ENCODE measurements around the gene KRTAP3-1.

Gene KRTAP3-1

GRCh38 chr17:40978575-40979151, 30.3 kb downstream of the KRTAP3-1 start:
- H3K4me1 ChIP-seq (ENCODE audit: control insufficient read depth, insufficient read depth, low read length), result peaks cover 9% of the 10 kb centered on the region; the same call in 1 of the 2 replicates
- no peaks in the 10 kb centered on the region for H3K9me3 ChIP-seq (ENCODE audit: control insufficient read depth, insufficient read depth, low read depth, low read length)
- H3K36me3 ChIP-seq (ENCODE audit: control insufficient read depth, insufficient read depth, low read length), result no peaks in the 10 kb centered on the region
- H3K27me3 ChIP-seq (ENCODE audit: control insufficient read depth, insufficient read depth, low read length), result no peaks in the 10 kb centered on the region
- no peak overlapping the region for H3K27ac ChIP-seq (ENCODE audit: low read depth, low read length)
- H3K4me3 ChIP-seq (ENCODE audit: low read depth, low read length), result no peak overlapping the region
- no peak overlapping the region for H3K9ac ChIP-seq (ENCODE audit: low read length)

DNA sequence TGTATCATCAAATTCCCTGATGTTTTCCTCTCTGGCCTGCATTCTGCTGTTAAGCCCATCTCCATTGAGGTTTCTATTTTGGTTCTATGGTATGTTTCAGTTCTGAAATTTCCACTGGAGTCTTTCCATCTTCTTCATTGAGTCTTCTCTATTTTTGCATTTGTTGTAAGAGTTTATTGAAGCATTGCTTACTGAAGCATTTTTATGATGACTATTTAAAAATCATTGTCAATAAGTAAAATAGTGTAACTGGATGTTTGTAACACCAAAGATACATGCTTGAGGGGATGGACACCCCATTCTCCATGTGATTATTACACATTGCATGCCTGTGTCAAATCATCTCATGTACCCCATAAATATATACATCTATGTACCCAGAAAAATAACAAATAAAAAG, 33.4 kb downstream of the KRTAP3-1 start:
- Histone ChIP-seq H3K4me3 (ENCODE audit: low read depth, low read length) (no peak overlapping the region), H3K27ac (ENCODE audit: low read depth, low read length) (no peak overlapping the region), H3K4me1 (ENCODE audit: control insufficient read depth, insufficient read depth, low read length) (peaks cover 4% of the 10 kb centered on the region; the same call in 1 of the 2 replicates), H3K27me3 (ENCODE audit: control insufficient read depth, insufficient read depth, low read length) (no peaks in the 10 kb centered on the region), H3K36me3 (ENCODE audit: control insufficient read depth, insufficient read depth, low read length) (no peaks in the 10 kb centered on the region), H3K9ac (ENCODE audit: low read length) (no peak overlapping the region), H3K9me3 (ENCODE audit: control insufficient read depth, insufficient read depth, low read depth, low read length) (peaks cover 3% of the 10 kb centered on the region; the same call in 1 of the 2 replicates)

DNA sequence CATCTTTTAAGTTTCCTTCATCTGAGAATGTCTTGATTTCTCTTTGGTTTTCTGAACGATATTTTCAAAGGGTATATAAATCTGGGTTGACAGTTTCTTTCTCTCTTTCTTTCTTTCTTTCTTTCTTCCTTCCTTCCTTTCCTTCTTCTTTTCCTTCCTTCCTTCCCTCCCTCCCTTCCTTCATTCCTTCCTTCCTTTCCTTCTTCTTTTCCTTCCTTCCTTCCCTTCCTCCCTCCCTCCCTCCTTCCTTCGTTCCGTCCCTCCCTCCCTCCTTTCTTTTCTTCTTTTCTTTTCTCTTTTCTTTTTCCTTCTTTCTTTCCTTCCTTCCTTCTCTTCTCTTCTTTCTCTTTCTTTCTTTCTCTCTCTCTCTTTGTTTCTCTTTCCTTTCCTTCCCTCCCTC, 34.6 kb downstream of the KRTAP3-1 start:
- H3K4me1 ChIP-seq (ENCODE audit: control insufficient read depth, insufficient read depth, low read length), result no peaks in the 10 kb centered on the region
- no peaks in the 10 kb centered on the region for H3K27me3 ChIP-seq (ENCODE audit: control insufficient read depth, insufficient read depth, low read length)
- no peak overlapping the region for H3K4me3 ChIP-seq (ENCODE audit: low read depth, low read length)
- H3K9me3 ChIP-seq (ENCODE audit: control insufficient read depth, insufficient read depth, low read depth, low read length), result peaks cover 3% of the 10 kb centered on the region; the same call in 1 of the 2 replicates
- no peaks in the 10 kb centered on the region for H3K36me3 ChIP-seq (ENCODE audit: control insufficient read depth, insufficient read depth, low read length)
- H3K9ac ChIP-seq (ENCODE audit: low read length), result no peak overlapping the region
- no peak overlapping the region for H3K27ac ChIP-seq (ENCODE audit: low read depth, low read length)

DNA sequence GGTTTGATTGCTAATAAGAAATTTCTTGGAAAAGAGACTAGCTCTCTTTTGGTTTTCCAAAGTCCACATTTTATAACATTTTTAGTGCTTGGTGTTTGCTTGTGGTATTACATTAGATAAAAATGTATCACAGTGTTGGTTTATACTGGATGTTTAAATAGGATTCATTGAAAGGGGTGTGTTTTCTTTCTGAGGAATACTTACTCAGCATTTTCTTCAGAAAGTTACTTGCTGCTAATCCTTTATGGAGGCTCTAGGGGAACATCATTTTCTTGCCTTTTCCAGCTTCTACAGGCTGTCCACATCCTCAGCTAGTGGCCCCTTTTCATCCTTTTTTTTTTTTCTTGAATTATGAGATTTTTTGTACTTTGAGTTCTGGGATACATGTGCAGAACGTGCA, 41.3 kb downstream of the KRTAP3-1 start:
- Histone ChIP-seq H3K4me3 (ENCODE audit: low read depth, low read length) (no peak overlapping the region), H3K9ac (ENCODE audit: low read length) (no peak overlapping the region), H3K36me3 (ENCODE audit: control insufficient read depth, insufficient read depth, low read length) (no peaks in the 10 kb centered on the region), H3K27ac (ENCODE audit: low read depth, low read length) (no peak overlapping the region), H3K9me3 (ENCODE audit: control insufficient read depth, insufficient read depth, low read depth, low read length) (peaks cover 3% of the 10 kb centered on the region; the same call in 1 of the 2 replicates), H3K4me1 (ENCODE audit: control insufficient read depth, insufficient read depth, low read length) (no peaks in the 10 kb centered on the region), H3K27me3 (ENCODE audit: control insufficient read depth, insufficient read depth, low read length) (no peaks in the 10 kb centered on the region; the same call in 1 of the 2 replicates)

DNA sequence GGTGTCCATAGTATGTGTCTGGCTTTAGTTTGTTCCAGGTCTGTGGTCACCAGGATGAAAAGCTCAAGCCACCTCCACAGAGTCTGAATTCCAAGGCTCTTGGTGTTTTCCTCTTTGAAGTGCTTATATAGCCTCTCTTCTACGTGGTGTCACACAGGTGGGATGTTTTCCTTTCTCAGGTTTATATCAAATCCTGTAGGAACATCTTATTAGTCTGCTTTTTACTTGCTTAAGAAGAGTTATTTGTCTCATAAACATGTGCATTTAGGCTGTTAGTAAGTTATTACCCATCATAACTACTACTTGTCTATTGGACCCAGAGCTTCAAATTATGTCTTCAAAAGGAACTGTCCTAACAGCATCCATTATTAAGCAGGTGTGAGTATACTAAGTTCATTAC, 42.1 kb downstream of the KRTAP3-1 start, which contains the start of gene KRT39:
Gene KRT39 (minus strand): TSS at position 101 of the 400 bp plus-strand sequence. CDS start 92 bp downstream, at position 9.
- no peak within 1 kb of the TSS for H3K9ac ChIP-seq (ENCODE audit: low read length)
- H3K4me3 ChIP-seq (ENCODE audit: low read depth, low read length), result no peak within 1 kb of the TSS
- no peaks in the 10 kb centered on the region for H3K4me1 ChIP-seq (ENCODE audit: control insufficient read depth, insufficient read depth, low read length)
- peaks cover 3% of the 10 kb centered on the region; the same call in 1 of the 2 replicates for H3K9me3 ChIP-seq (ENCODE audit: control insufficient read depth, insufficient read depth, low read depth, low read length)
- no peaks in the 10 kb centered on the region; the same call in 1 of the 2 replicates for H3K27me3 ChIP-seq (ENCODE audit: control insufficient read depth, insufficient read depth, low read length)
- no peaks in the 10 kb centered on the region for H3K36me3 ChIP-seq (ENCODE audit: control insufficient read depth, insufficient read depth, low read length)
- H3K27ac ChIP-seq (ENCODE audit: low read depth, low read length), result no peak within 1 kb of the TSS

DNA sequence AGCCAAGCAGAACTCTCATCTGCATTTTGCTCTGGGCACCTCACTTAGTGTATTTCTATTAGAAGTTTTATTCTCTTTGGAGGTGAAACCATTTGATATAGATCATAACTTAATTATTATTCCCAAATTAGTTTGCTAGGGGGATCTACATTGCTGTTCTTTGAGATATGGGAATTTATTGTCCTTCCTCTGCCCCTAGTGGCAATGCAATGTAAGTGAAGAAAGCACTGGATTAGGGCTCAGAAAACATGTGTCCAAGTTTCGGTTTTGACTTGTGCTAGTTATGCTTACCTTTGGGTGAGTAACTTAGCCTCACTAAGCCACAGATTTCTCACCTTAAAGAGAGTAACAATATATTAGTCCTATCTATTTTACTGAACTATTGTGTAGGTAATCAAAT, 45.1 kb downstream of the KRTAP3-1 start:
- H3K4me1 ChIP-seq (ENCODE audit: control insufficient read depth, insufficient read depth, low read length), result no peaks in the 10 kb centered on the region
- H3K4me3 ChIP-seq (ENCODE audit: low read depth, low read length), result no peak overlapping the region
- no peaks in the 10 kb centered on the region for H3K9me3 ChIP-seq (ENCODE audit: control insufficient read depth, insufficient read depth, low read depth, low read length)
- H3K36me3 ChIP-seq (ENCODE audit: control insufficient read depth, insufficient read depth, low read length), result no peaks in the 10 kb centered on the region
- H3K9ac ChIP-seq (ENCODE audit: low read length), result no peak overlapping the region
- no peaks in the 10 kb centered on the region; the same call in 1 of the 2 replicates for H3K27me3 ChIP-seq (ENCODE audit: control insufficient read depth, insufficient read depth, low read length)
- H3K27ac ChIP-seq (ENCODE audit: low read depth, low read length), result no peak overlapping the region

- Histone ChIP-seq H3K27ac (ENCODE audit: low read depth, low read length) (no peak overlapping the region), H3K27me3 (ENCODE audit: control insufficient read depth, insufficient read depth, low read length) (no peaks in the 10 kb centered on the region; the same call in 1 of the 2 replicates), H3K36me3 (ENCODE audit: control insufficient read depth, insufficient read depth, low read length) (no peaks in the 10 kb centered on the region)
Measured at GRCh38 chr17:40962059-40962561, 46.8 kb downstream of the KRTAP3-1 start.

DNA sequence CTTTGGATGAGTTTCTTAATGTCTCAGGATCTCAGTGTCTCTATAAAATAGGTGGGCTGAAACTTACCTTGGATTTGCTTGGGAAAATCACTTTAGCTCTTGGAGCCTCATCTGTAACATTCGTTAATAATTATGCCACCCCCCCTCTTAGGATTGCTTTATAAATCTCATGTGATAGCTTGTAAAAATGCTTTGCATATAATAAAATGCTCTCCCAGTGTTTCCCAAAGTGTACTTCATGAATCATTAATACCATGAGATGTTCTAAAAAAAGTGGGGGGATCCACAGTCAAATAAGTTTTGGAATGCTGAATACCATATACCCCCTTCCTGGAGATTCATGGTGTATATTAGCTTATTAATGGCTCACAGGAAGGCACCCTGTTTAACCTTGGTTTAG, 47.3 kb downstream of the KRTAP3-1 start:
- H3K27ac ChIP-seq (ENCODE audit: low read depth, low read length), result no peak overlapping the region
- no peaks in the 10 kb centered on the region for H3K9me3 ChIP-seq (ENCODE audit: control insufficient read depth, insufficient read depth, low read depth, low read length)
- no peaks in the 10 kb centered on the region for H3K27me3 ChIP-seq (ENCODE audit: control insufficient read depth, insufficient read depth, low read length)
- H3K36me3 ChIP-seq (ENCODE audit: control insufficient read depth, insufficient read depth, low read length), result no peaks in the 10 kb centered on the region
- no peak overlapping the region for H3K4me3 ChIP-seq (ENCODE audit: low read depth, low read length)
- H3K9ac ChIP-seq (ENCODE audit: low read length), result no peak overlapping the region
- H3K4me1 ChIP-seq (ENCODE audit: control insufficient read depth, insufficient read depth, low read length), result peaks cover 18% of the 10 kb centered on the region

More at GRCh38 chr17:40962059-40962561, 46.8 kb downstream of the KRTAP3-1 start:
- Histone ChIP-seq H3K4me3 (ENCODE audit: low read depth, low read length) (no peak overlapping the region), H3K4me1 (ENCODE audit: control insufficient read depth, insufficient read depth, low read length) (peaks cover 14% of the 10 kb centered on the region), H3K9ac (ENCODE audit: low read length) (no peak overlapping the region), H3K9me3 (ENCODE audit: control insufficient read depth, insufficient read depth, low read depth, low read length) (no peaks in the 10 kb centered on the region)

DNA sequence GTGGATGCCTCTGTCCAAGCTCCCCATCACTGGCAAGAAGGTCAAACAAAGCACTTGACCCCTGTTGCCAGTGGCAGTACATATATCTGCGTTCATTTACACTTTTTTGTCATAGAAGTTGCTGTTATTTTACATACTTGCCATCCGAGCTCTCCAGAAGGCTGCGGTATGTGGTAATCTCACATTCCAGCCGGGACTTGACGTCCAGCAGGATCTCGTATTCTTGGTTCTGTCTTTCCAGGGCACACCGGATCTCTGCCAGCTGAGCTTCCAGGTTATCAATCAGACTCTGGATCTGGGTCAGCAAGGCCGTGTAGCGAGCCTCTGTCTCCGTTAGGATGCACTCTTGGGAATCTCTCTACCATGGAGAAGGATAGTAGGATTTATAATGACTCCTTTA, 48.8 kb downstream of the KRTAP3-1 start:
- Histone ChIP-seq H3K9me3 (ENCODE audit: control insufficient read depth, insufficient read depth, low read depth, low read length) (no peaks in the 10 kb centered on the region), H3K27ac (ENCODE audit: low read depth, low read length) (no peak overlapping the region), H3K9ac (ENCODE audit: low read length) (no peak overlapping the region), H3K36me3 (ENCODE audit: control insufficient read depth, insufficient read depth, low read length) (no peaks in the 10 kb centered on the region), H3K27me3 (ENCODE audit: control insufficient read depth, insufficient read depth, low read length) (no peaks in the 10 kb centered on the region), H3K4me1 (ENCODE audit: control insufficient read depth, insufficient read depth, low read length) (peaks cover 18% of the 10 kb centered on the region), H3K4me3 (ENCODE audit: low read depth, low read length) (no peak overlapping the region)
